Measurements from ENCODE around the gene ELP4.
"Not testable (repeated sequence)": the region's sequence is repeated elsewhere in the genome, so short reads cannot be mapped to it uniquely, and the experiment has no call there.

Gene ELP4

GRCh38 chr11:31690041-31690440 is 180.5 kb downstream of the ELP4 start:
- no peak for DNase-seq (ENCODE audit: low read depth)
- TF ChIP-seq, protein P1, sequence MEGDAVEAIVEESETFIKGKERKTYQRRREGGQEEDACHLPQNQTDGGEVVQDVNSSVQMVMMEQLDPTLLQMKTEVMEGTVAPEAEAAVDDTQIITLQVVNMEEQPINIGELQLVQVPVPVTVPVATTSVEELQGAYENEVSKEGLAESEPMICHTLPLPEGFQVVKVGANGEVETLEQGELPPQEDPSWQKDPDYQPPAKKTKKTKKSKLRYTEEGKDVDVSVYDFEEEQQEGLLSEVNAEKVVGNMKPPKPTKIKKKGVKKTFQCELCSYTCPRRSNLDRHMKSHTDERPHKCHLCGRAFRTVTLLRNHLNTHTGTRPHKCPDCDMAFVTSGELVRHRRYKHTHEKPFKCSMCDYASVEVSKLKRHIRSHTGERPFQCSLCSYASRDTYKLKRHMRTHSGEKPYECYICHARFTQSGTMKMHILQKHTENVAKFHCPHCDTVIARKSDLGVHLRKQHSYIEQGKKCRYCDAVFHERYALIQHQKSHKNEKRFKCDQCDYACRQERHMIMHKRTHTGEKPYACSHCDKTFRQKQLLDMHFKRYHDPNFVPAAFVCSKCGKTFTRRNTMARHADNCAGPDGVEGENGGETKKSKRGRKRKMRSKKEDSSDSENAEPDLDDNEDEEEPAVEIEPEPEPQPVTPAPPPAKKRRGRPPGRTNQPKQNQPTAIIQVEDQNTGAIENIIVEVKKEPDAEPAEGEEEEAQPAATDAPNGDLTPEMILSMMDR (IDR thresholded peaks at IDR 0.05; ENCODE audit: low read depth, low read length): no peak
- TF ChIP-seq MYC (IDR thresholded peaks at IDR 0.05; ENCODE audit: low read depth, low read length) (no peak), POLR2A (IDR thresholded peaks at IDR 0.05; ENCODE audit: extremely low read depth, insufficient read length) (no peak), MAX (IDR thresholded peaks at IDR 0.05; ENCODE audit: low read depth, low read length) (no peak)
- no peak overlapping the region for H3K4me3 ChIP-seq (ENCODE audit: low read depth, low read length)

DNA sequence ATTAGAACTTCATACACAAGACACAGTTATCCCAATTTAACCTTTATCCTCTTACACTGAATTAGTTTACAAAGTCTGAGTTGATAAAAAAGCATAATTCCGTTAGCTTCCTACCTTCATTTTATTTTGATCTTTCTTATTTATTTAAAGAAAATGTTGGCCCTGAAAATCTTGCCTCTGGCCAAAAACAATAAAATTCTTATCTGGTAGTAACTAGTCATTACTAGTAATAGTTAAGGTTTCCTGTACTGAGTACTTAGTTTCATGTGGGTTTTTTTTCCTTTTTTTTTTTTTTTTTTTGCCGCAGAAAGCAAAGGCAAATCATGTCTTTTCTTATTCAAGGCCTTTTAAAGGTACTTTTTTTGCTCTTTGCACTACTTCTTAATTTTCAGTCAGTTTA is 180.9 kb downstream of the ELP4 start:
- no peak overlapping the region for H3K4me3 ChIP-seq (ENCODE audit: low read depth, low read length)
- TF ChIP-seq MYC (IDR thresholded peaks at IDR 0.05; ENCODE audit: low read depth, low read length) (no peak), MAX (IDR thresholded peaks at IDR 0.05; ENCODE audit: low read depth, low read length) (no peak), POLR2A (IDR thresholded peaks at IDR 0.05; ENCODE audit: extremely low read depth, insufficient read length) (no peak)
- TF ChIP-seq, protein P1 (IDR thresholded peaks at IDR 0.05; ENCODE audit: low read depth, low read length): no peak
- DNase-seq (ENCODE audit: low read depth): no peak

- H3K4me3 ChIP-seq (ENCODE audit: low read depth, low read length): no peak overlapping the region
- TF ChIP-seq MAX (IDR thresholded peaks at IDR 0.05; ENCODE audit: low read depth, low read length) (no peak), POLR2A (IDR thresholded peaks at IDR 0.05; ENCODE audit: extremely low read depth, insufficient read length) (no peak), MYC (IDR thresholded peaks at IDR 0.05; ENCODE audit: low read depth, low read length) (no peak)
- TF ChIP-seq, protein P1 (IDR thresholded peaks at IDR 0.05; ENCODE audit: low read depth, low read length): no peak
- DNase-seq (ENCODE audit: low read depth): no peak
These were observed 182.9 kb downstream of the ELP4 start for GRCh38 chr11:31692466-31692865.

DNA sequence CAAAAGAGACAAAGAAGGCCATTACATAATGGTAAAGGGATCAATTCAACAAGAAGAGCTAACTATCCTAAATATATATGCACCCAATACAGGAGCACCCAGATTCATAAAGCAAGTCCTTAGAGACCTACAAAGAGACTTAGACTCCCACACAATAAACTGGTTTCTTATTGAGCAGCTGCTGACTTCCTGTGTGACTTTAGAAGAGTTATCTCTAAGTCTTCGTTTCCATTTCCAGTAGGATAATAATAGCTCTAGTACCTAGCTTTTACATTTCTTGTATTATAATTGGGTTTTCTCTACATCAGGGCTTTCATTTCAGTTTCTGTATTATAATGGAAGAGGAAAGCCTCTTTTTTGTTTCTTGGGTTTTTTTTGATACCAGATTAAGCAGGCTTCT is 187.5 kb downstream of the ELP4 start:
- DNase-seq (ENCODE audit: low read depth); H3K4me3 ChIP-seq (ENCODE audit: low read depth, low read length): not testable (repeated sequence)

DNA sequence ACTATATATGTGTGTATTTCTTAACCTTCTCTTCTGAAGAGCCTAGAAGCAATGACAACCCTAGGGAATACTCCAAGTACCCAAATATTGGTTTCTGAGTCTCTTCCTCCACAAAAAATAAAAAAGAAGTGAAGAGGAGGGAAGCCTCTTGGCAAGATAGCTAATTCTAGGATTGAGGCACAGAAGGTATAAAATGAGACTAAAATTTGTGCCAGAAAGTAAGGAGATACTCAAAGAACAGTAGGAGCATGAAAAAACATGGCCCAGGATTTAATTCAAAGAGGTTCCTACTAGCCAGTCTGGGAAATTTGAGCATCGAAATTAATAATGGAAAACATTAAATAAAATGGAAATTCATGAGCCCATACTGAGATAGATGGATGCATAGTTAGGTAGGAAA is 189.5 kb downstream of the ELP4 start:
- no peak for DNase-seq (ENCODE audit: low read depth)
- H3K4me3 ChIP-seq (ENCODE audit: low read depth, low read length): no peak overlapping the region
- TF ChIP-seq MYC (IDR thresholded peaks at IDR 0.05; ENCODE audit: low read depth, low read length): no peak
- no peak for TF ChIP-seq POLR2A (IDR thresholded peaks at IDR 0.05; ENCODE audit: extremely low read depth, insufficient read length)
- no peak for TF ChIP-seq MAX (IDR thresholded peaks at IDR 0.05; ENCODE audit: low read depth, low read length)
- TF ChIP-seq, protein P1 (IDR thresholded peaks at IDR 0.05; ENCODE audit: low read depth, low read length): no peak

DNA sequence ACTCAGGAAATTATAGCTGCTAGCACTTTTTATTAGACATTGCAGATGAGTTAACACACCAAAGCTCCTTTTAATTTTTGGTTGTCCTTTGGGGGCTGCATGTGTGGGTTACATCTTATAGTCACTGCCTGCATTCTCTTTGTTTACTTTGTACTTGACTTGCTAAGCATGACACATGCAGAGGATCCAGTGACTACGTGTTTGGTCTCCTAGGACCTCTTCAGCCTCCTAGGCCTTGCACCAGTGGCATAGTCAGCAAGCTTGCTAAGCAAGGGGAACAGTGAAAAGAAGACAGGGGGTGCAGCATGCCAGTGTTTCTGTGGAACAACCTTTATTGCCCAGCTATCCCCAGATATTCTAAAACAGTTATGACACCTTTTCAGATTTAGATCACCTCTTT is 193.4 kb downstream of the ELP4 start:
- no peak for DNase-seq (ENCODE audit: low read depth)
- TF ChIP-seq, protein P1 (IDR thresholded peaks at IDR 0.05; ENCODE audit: low read depth, low read length): no peak
- no peak overlapping the region for H3K4me3 ChIP-seq (ENCODE audit: low read depth, low read length)

All from NB4 (cell line).